MCF 10A (cell line): Measurements from ENCODE around the gene ADGRG3. TPM values are rescaled to one million over a fixed set of nuclear protein-coding genes. Genes with fewer than 3 reads are reported as not detected.

ENCODE experiments used
- BruUV-seq: library from RNA; stranded (reverse); fragments of 400-500 nt; replicated peaks from 2 replicates; lab custom pipeline; 2021; lab: Mats Ljungman, UMichigan
- CTCF ChIA-PET: fragments of 300-600 bp; sonication (Branson Sonifier 250); formaldehyde crosslinking; extraction: SDS; loops from one replicate; lab custom pipeline; 2021; ENCODE audit warnings: antibody characterized with exemption, inconsistent platforms; lab: Yijun Ruan, JAX
- POLR2A ChIA-PET: fragments of 300-600, 350-650 bp; sonication (Branson Sonifier 250); formaldehyde crosslinking; extraction: SDS; loops from one replicate; lab custom pipeline; 2020; ENCODE audit warnings: antibody characterized with exemption, inconsistent platforms; lab: Yijun Ruan, JAX
- DNase-seq: peaks from one replicate; pipeline ENCODE4 v3.0.0-alpha.2; 2018; ENCODE audit not compliant: unreplicated experiment
- H3K27ac Mint-ChIP-seq: one replicate; pipeline ENCODE4 v1.8.0; 2022; ENCODE audit warnings: mild to moderate bottlenecking, low read depth, mixed read lengths; ENCODE audit not compliant: unreplicated experiment
- H3K27me3 Mint-ChIP-seq: one replicate; pipeline ENCODE4 v1.8.0; 2022; ENCODE audit warnings: mixed read lengths; ENCODE audit not compliant: insufficient read depth, unreplicated experiment
- H3K36me3 Mint-ChIP-seq: one replicate; pipeline ENCODE4 v1.8.0; 2022; ENCODE audit warnings: mild to moderate bottlenecking, moderate library complexity, mixed read lengths; ENCODE audit not compliant: insufficient read depth, unreplicated experiment
- H3K4me1 Mint-ChIP-seq: one replicate; pipeline ENCODE4 v1.8.0; 2022; ENCODE audit warnings: mixed read lengths; ENCODE audit not compliant: insufficient read depth, unreplicated experiment
- H3K4me3 Mint-ChIP-seq: one replicate; pipeline ENCODE4 v1.8.0; 2022; ENCODE audit warnings: mild to moderate bottlenecking, moderate library complexity, mixed read lengths; ENCODE audit not compliant: unreplicated experiment
- H3K9me3 Mint-ChIP-seq: one replicate; pipeline ENCODE4 v1.8.0; 2022; ENCODE audit warnings: mixed read lengths; ENCODE audit not compliant: unreplicated experiment
- intact Hi-C: fragments of 100-400 bp; cut with micrococcal nuclease; formaldehyde crosslinking; loops from 2 replicates; pipeline ENCODE4 v1.14.1; 2022
- total RNA-seq: library from RNA; stranded (reverse); gene quantifications from 2 replicates; pipeline ENCODE4 v1.2.3, GENCODE V29; 2022
- TF ChIP-seq, protein P1 (sequence below): fragments of 200-600 bp; IDR thresholded peaks from one replicate; pipeline ENCODE4 v1.8.0; 2022; ENCODE audit warnings: antibody characterized with exemption, mild to moderate bottlenecking; ENCODE audit not compliant: unreplicated experiment

ADGRG3 gene
- total RNA-seq, 1 experiment from 2014 or later, result not detected

- H3K4me3 Mint-ChIP-seq, result no peak overlapping the region
- H3K36me3 Mint-ChIP-seq, result no peaks in the 10 kb centered on the region
- H3K4me1 Mint-ChIP-seq, result peaks cover 11% of the 10 kb centered on the region
- no TSS peak for BruUV-seq
- no peaks in the 10 kb centered on the region for H3K9me3 Mint-ChIP-seq
- ChIA-PET CTCF (interaction anchor here (0.6 to 1.7 kb wide), 4 partner anchors 23 to 586 kb away, joined by 3 to 12 read pairs (median 4); no protein-coding TSS in a partner anchor), POLR2A (no interaction called here)
- TF ChIP-seq, protein P1, sequence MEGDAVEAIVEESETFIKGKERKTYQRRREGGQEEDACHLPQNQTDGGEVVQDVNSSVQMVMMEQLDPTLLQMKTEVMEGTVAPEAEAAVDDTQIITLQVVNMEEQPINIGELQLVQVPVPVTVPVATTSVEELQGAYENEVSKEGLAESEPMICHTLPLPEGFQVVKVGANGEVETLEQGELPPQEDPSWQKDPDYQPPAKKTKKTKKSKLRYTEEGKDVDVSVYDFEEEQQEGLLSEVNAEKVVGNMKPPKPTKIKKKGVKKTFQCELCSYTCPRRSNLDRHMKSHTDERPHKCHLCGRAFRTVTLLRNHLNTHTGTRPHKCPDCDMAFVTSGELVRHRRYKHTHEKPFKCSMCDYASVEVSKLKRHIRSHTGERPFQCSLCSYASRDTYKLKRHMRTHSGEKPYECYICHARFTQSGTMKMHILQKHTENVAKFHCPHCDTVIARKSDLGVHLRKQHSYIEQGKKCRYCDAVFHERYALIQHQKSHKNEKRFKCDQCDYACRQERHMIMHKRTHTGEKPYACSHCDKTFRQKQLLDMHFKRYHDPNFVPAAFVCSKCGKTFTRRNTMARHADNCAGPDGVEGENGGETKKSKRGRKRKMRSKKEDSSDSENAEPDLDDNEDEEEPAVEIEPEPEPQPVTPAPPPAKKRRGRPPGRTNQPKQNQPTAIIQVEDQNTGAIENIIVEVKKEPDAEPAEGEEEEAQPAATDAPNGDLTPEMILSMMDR, result no peak
- peaks cover 20% of the 10 kb centered on the region for H3K27me3 Mint-ChIP-seq
- no peak overlapping the region for H3K27ac Mint-ChIP-seq
- intact Hi-C loops, result no loop called here
- DNase-seq, result no peak
These were observed 4.7 kb downstream of the ADGRG3 start for GRCh38 chr16:57672824-57673223.

- BruUV-seq, result no TSS peak
- peak; percentile 72 for DNase-seq
- intact Hi-C loops, result no loop called here
- no peaks in the 10 kb centered on the region for H3K36me3 Mint-ChIP-seq
- no peaks in the 10 kb centered on the region for H3K9me3 Mint-ChIP-seq
- H3K27ac Mint-ChIP-seq, result peak overlapping the region; percentile 13
- H3K27me3 Mint-ChIP-seq, result peaks cover 20% of the 10 kb centered on the region
- peaks cover 12% of the 10 kb centered on the region for H3K4me1 Mint-ChIP-seq
- H3K4me3 Mint-ChIP-seq, result no peak overlapping the region
- ChIA-PET POLR2A (no interaction called here), CTCF (interaction anchor here (0.8 to 1.4 kb wide), 3 partner anchors 26 to 99 kb away, joined by 3 to 4 read pairs (median 4); no protein-coding TSS in a partner anchor)
- TF ChIP-seq, protein P1, result no peak
These were observed 7.8 kb downstream of the ADGRG3 start for GRCh38 chr16:57675741-57676551.

DNA sequence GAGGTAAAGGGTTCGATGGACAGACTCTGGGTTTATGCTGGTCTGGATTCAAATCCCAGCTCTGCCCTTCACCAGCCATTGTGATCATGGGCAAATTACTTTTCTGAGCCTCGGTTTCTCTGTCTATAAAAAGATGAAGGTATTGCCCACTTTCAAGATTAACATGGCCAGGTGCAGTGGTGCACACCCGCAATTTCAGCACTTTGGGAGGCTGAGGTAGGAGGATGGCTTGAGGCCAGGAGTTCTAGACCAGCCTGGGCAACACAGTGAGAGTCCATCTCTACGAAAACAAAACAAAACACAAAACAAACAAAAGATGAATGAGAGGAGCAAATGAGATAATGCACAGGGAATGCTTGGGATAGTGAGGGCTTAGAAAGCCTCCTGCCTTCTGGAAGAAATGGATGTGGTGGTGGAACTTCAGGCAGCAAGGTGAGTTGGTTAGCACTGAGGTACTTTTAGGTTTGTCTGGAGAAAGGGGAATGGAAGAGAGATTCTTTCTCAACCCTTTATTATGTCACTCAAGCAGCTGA is 8.5 kb downstream of the ADGRG3 start:
- BruUV-seq, result no TSS peak
- Mint-ChIP-seq H3K4me1 (peaks cover 12% of the 10 kb centered on the region), H3K27me3 (peaks cover 20% of the 10 kb centered on the region), H3K4me3 (no peak overlapping the region), H3K27ac (peak overlapping the region; percentile 13), H3K36me3 (no peaks in the 10 kb centered on the region), H3K9me3 (no peaks in the 10 kb centered on the region)
- intact Hi-C loops, result no loop called here
- DNase-seq, result peak; percentile 13
- ChIA-PET CTCF (interaction anchor here (0.7 to 1.4 kb wide), 3 partner anchors 27 to 243 kb away, joined by 3 to 4 read pairs (median 4); no protein-coding TSS in a partner anchor), POLR2A (interaction anchor here (1.6 kb wide), 1 partner anchor 59 kb away, joined by 5 read pairs; the partner anchor contains the start of gene KATNB1)
- TF ChIP-seq, protein P1, result no peak
